ENCODE measurements around the gene BAZ2A. TPM values are rescaled to one million over a fixed set of nuclear protein-coding genes. Genes with fewer than 3 reads are reported as not detected.

BAZ2A gene
- total and polyA plus RNA-seq, 12 donors = 21.9 to 115 (median 72.4) TPM

DNA sequence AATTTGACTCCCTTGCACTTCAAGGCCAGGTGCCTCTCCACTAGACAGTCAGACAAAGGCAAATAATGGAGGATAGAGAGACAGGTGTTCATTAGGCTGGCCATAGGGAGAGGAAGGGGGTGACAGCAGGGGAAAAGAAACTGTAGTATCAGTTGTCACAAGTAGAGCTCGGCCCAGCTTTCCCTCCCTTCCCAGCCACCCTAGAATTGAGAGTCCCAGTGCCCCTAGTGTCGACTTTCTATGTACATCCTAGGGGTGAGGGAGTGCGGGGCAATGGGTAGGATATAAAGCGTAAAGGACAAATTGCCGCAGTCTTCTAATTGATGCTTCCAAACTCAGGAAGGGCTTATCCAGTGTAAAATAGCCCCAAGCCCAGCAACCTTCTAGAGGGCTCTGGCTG lies 39.0 kb downstream of the BAZ2A start:
- Histone ChIP-seq H3K36me3 (replicated peaks in 1 of 2) (peaks cover 0 to 44% of the 10 kb centered on the region in 2 donors), H3K9me3 (replicated peaks in 1 of 3) (no peaks in the 10 kb centered on the region), H3K27me3 (no peaks in the 10 kb centered on the region), H3K4me1 (replicated peaks in 1 of 2) (peaks cover 0 to 10% of the 10 kb centered on the region in 2 donors), H3K4me3 (no peak overlapping the region), H3K27ac (no peak overlapping the region)
- TF ChIP-seq, protein P1, sequence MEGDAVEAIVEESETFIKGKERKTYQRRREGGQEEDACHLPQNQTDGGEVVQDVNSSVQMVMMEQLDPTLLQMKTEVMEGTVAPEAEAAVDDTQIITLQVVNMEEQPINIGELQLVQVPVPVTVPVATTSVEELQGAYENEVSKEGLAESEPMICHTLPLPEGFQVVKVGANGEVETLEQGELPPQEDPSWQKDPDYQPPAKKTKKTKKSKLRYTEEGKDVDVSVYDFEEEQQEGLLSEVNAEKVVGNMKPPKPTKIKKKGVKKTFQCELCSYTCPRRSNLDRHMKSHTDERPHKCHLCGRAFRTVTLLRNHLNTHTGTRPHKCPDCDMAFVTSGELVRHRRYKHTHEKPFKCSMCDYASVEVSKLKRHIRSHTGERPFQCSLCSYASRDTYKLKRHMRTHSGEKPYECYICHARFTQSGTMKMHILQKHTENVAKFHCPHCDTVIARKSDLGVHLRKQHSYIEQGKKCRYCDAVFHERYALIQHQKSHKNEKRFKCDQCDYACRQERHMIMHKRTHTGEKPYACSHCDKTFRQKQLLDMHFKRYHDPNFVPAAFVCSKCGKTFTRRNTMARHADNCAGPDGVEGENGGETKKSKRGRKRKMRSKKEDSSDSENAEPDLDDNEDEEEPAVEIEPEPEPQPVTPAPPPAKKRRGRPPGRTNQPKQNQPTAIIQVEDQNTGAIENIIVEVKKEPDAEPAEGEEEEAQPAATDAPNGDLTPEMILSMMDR (IDR thresholded peaks at IDR 0.05) = no peak
- no peak for TF ChIP-seq POLR2A (IDR thresholded peaks at IDR 0.05)
- DNase-seq = no peak
- intact Hi-C loops (cut with DNase I) = no loop called here
- 79 to 90% (median 87%) methylated on average over 5 of the region's 5 CpGs for WGBS, 4 donors

GRCh38 chr12:56590237-56590830 lies 39.8 kb downstream of the BAZ2A start:
- TF ChIP-seq POLR2A (IDR thresholded peaks at IDR 0.05) = no peak
- TF ChIP-seq, protein P1 (IDR thresholded peaks at IDR 0.05) = peak in 2 of 6 experiments; percentile 19 to 22
- H3K27ac ChIP-seq = no peak overlapping the region
- H3K36me3 ChIP-seq (replicated peaks in 1 of 2) = peaks cover 0 to 36% of the 10 kb centered on the region in 2 donors
- peaks cover 0 to 10% of the 10 kb centered on the region in 2 donors for H3K4me1 ChIP-seq (replicated peaks in 1 of 2)
- no peak overlapping the region for H3K4me3 ChIP-seq
- DNase-seq = no peak
- no peaks in the 10 kb centered on the region for H3K9me3 ChIP-seq (replicated peaks in 1 of 3)
- intact Hi-C loops (cut with DNase I) = no loop called here
- no peaks in the 10 kb centered on the region for H3K27me3 ChIP-seq
- WGBS, 4 donors = 67 to 75% (median 74%) methylated on average over 3 of the region's 3 CpGs

DNA sequence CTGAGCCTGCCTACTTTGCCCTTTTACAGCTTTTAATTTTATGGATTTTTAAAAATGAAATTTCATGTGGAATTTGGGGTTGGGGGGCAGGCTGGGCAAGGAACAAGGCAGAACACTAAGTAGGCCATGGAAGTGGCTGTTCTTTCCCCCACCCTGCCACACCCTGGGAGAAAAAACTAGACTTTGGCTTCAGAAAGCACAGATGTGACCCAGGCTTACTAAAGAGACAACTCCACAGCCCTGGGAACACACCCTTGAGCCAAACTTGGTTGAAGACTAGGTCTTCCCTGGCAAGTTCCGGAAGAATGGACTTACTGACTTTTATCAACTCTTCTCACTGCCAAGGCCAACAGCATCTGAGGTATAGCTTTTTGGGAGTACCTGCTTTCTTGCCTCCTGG lies 40.3 kb downstream of the BAZ2A start:
- DNase-seq = no peak
- no peak overlapping the region for H3K27ac ChIP-seq

GRCh38 chr12:56585098-56585497 lies 45.0 kb downstream of the BAZ2A start:
- Histone ChIP-seq H3K27ac (no peak overlapping the region), H3K27me3 (no peaks in the 10 kb centered on the region), H3K4me3 (no peak overlapping the region), H3K36me3 (replicated peaks in 1 of 2) (peaks cover 0 to 41% of the 10 kb centered on the region in 2 donors), H3K9me3 (replicated peaks in 1 of 3) (no peaks in the 10 kb centered on the region), H3K4me1 (replicated peaks in 1 of 2) (peaks cover 0 to 7% of the 10 kb centered on the region in 2 donors)
- intact Hi-C loops (cut with DNase I) = no loop called here
- 84 to 87% (median 85%) methylated on average over 4 of the region's 4 CpGs for WGBS, 4 donors
- TF ChIP-seq, protein P1 (IDR thresholded peaks at IDR 0.05) = no peak
- no peak for TF ChIP-seq POLR2A (IDR thresholded peaks at IDR 0.05)
- DNase-seq = no peak

More for the DNA sequence above, 40.3 kb downstream of the BAZ2A start:
- H3K4me1 ChIP-seq (replicated peaks in 1 of 2) = peaks cover 0 to 10% of the 10 kb centered on the region in 2 donors
- H3K9me3 ChIP-seq (replicated peaks in 1 of 3) = no peaks in the 10 kb centered on the region
- intact Hi-C loops (cut with DNase I) = no loop called here
- H3K27me3 ChIP-seq = no peaks in the 10 kb centered on the region
- no peak overlapping the region for H3K4me3 ChIP-seq
- 79 to 100% (median 95%) methylated on average over 1 of the region's 1 CpG for WGBS, 4 donors
- peaks cover 0 to 35% of the 10 kb centered on the region in 2 donors for H3K36me3 ChIP-seq (replicated peaks in 1 of 2)
- no peak for TF ChIP-seq POLR2A (IDR thresholded peaks at IDR 0.05)
- TF ChIP-seq, protein P1 (IDR thresholded peaks at IDR 0.05) = no peak
